DMS53 (cell line): ENCODE data around the gene AMBRA1.

ENCODE experiments used
- DNase-seq: peaks from one replicate; lab custom pipeline; 2025; lab: John Stamatoyannopoulos, UW

Gene AMBRA1

DNA sequence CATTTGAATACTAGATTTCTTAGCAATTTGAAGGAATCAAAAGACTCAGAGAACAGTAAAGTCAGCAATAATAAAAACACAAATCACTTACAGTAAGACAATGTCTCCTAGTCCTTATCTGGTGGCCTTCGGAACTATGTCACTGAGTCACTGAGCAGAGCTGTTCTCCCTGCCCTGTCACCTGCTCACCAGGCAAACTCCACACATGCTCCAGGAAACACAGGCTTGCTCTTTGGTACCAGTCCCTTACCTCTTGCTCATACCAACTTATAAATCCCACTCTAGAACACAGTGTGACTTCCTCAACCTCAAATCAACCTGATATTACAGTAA is 121.2 kb downstream of the AMBRA1 start:
- DNase-seq, result peak; percentile 5

DNA sequence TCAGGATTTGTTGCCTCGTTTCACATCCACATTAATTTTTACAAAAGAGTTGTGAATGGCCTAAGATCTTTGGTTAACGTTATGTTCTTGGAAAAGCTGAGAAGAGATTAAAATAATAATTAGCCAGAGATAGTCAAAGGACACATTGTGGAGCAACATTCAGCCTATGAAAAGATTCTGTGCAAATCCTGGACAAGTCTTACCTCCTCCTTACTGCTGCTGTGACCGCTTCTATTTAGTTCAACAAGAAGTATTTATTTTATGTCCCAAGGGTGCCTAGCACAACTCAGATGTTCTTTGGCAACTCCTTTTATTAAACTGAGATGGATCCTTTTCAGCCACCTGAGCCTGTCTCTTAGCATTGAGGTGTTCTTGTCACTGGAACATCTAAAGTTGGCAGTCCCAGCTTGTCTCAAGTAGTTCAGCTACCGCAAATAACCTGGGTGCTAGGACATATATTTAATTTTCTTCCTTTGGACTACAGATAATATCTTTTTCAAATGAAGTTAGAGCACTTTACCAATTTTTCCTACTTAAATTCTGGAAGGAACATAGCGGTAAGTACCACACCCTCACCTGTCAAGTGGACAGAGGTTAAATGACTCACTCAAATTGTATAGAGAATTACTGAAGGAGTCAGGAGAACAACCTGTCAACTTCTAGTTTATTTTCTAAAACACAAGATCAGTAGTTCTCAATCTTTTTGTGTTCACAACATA is 121.7 kb downstream of the AMBRA1 start:
- DNase-seq, result no peak

DNA sequence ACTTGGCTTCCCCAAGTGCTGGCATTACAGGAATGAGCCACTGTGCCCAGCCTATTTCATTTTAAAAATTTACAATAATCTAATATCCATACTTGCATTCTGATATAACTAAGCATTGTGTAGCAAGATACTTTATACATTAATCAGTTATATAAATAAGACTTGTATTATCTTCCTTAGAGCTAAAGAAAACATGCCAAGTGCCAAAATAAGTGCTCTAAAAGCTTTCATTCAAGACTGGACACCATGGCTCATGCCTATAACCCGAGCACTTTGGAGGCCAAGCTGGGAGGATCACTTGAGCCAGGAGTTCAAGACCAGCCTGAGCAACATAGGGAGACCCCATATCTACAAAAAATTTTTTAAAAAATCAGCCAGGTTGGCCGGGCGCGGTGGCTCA is 123.9 kb downstream of the AMBRA1 start:
- no peak for DNase-seq

DNA sequence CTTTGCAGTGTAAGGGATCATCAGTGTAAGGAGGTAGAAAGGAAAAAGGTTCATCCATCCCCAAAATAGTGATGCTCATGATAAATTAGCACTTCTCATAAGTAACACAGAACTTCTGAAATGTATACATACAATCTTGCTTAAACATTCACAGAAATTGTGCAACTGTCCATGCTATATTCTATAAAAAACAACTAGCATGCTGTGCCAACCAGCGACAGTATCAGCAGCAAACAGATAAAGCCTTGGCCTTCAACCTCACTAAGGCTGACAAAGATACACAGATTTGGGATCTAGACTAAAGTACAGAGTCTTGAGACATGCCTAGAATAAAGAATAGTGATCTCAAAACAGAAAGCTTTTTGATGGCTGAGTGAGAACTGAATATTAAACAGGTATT is 128.1 kb downstream of the AMBRA1 start:
- no peak for DNase-seq

DNA sequence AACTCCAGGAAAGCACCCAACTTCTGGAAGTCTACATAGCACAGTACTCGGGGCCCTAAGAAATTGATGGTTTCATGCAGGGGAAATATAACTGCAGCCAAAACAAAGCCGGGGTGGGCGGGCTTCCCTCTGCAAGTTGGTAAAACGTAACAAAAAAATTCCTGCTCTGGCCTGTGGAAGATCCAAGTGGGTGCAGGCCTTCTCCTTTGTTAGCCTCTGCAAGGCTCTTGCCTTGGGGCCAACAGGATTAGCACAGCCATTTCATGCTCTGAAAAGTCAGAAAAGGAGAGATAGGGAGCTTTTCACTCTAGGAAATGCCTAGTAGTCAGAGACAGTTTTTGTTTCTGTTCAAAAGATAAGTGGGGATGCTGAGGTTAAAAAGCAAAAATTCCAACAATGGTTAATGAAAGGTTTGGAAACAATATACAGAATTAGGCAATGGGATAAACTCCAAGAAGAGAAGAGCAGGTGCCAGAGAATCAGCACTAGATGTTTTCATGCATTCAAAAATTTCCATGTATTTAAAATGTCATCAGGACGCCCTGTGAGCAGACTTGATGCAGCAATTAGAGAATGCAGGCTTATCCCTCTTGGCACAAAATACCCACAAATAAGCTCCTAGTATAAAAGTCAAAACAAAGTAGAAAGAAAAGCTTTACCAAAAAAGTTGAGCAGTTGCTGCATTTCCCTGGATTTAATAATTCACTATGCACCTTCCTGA is 130.0 kb downstream of the AMBRA1 start:
- no peak for DNase-seq

DNA sequence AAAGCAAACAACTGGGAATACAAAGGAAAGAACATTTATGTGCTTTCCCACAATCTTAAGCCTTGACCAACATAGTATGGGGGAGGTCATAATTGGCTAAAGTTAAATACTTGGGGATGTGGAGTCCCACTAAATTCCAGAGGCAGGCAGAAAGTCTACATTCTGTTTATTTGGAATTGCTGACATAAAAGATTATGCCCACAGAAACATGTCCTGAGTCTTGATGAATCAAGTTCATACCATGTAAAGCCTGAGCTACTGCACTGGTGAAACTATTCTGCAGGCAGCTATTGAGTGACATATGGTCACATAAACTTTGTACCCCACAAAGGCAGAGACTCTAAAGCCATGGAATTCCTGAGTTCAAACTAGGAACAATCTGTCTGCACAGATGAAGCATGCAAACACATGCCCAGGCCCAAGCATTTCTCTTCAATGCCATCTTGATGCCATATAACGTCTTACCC is 132.3 kb downstream of the AMBRA1 start:
- no peak for DNase-seq

DNA sequence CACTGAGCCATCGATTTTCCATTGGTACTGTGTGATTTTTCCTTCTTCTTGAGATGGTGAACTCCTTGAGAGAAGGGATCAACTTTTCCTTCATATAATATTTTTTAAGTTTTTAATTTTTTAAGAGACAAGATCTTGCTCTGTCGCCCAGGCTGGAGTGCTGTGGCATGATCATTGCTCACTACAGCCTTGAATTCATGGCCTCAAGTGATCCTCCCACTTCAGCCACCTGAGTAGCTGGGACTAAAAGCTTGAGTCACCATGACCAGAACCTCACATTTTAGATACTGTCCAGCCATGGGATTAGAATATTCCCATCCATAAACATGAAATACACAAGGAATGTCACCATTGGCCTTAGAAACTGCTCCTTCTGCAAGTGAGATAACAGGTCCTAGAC is 135.3 kb downstream of the AMBRA1 start:
- DNase-seq, result no peak

DNA sequence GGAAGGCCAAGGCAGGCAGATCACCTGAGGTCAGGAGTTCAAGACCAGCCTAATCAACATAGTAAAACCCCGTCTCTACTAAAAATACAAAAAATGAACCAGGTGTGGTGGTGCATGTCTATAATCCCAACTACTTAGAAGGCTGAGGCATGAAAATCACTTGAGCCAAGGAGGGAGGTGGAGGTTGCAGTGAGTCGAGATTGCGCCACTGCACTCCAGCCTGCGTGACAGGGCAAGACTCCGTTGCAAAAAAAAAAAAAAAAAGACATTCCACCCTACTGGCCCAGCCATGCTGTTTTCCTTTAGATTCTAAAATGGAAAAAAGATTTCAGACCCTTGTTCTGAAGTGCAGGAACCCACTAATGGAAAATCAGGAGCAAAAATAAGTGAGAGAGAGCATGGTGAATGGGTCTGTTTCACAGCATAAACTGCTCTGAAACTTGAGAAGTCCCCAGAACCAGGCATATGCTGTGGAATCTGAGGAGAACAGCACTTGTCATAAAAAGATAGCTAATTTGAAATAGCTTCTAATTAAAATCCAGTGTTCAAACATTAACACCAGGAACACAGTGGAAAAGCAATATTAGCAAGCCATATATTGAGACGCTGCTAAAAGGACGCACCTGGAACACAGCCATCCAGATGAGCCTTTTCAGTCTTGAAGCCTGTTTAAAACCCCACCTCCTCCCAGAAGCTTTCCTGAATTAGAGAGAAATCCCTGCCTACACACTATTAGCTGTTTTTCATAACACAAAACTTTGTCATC is 136.0 kb downstream of the AMBRA1 start:
- no peak for DNase-seq

DNA sequence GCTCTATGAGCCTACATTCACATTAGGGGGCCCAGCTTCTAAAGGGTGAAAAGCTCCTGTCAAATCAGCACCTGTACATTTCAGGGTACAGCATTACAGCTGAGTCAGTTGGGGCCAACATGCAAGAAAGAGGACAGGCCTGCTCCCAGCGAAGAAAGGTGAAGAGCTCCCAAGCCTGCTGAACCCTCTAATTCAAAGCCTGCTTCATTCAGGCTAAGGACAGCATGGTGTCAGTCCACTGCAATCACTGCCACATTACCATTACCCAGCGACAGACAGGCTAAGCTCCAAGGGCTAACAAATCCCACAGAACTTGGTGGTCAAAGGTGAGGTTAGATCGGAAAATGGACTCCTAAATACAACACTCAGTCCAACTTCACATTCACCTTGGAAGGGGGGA is 136.8 kb downstream of the AMBRA1 start:
- DNase-seq, result no peak

DNA sequence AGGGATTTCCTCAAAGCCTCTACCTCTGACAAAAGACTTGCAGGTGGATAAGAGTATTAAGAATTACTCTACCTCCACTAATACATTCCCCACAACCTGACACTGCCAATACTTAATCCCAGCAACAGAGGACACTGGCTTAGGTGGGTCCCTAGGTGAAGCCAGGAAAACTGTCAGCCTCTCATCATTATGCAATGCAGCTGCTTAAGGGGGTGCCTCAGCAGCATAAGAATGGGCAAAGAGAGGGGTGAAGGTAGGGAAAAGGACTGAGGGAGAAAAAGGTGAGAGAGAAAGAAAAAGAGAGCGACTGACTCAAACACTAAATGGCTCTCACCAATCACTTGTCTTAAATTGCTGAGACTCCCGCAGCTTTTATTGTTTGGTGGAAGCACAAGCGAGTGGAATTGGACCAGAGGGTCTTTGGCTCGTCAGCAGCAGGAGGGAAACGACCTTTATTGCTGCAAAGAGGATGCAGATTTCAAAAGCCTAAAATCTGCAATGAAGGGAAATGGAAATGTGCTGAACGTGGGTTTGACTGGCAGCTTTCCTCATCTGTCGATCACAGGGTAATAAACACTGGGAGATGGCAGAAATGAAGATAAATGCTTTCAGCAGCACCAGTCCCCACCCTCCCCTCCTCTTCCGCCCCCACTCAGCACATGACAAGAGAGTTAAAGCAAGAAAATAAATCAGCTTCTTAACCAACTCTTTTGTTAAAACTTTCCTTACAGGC is 137.4 kb downstream of the AMBRA1 start:
- no peak for DNase-seq

DNA sequence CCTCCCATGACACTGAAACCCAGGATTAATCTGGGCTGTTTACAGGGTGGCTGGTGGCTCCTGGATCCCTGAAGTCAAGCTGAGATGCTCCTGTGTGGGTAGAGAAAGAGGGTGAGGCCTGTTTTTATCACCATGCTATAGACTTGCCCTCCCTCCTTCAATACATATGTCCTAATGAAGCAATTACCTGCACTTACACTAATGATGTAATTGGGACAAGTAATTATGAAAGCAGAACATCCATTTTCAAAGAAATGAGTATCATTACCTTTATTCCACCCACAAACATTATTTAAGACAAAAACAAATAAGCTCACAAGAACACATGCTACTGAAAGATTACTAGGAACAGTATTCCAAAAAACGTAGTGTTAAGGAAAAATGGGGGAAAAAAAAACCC is 138.0 kb downstream of the AMBRA1 start:
- no peak for DNase-seq

DNA sequence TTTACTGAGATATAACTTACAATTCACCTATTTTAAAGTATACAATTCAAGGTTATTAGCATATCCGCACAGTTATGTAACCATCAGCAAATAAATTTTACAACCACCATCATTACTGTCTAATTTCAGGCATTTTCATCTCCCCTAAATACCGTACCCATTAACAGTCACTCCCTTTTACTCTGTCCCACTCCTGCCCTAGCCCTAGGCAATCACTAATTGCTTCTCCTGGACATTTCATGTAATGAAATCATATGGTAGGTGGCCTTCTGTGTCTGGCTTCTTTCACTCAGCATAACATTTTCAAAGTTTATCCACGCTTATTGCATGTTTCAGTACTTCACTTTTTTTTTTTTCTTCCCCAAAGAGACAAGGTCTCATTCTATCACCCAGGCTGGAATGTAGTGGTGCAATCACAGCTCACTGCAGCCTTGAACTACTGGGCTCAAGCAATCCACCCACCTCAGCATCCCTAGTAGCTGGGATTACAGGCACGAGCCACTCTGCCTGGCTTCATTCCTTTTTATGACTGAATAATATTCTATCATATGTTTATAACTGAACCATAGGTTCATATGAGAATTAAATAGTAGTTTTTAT is 140.8 kb downstream of the AMBRA1 start:
- no peak for DNase-seq

DNA sequence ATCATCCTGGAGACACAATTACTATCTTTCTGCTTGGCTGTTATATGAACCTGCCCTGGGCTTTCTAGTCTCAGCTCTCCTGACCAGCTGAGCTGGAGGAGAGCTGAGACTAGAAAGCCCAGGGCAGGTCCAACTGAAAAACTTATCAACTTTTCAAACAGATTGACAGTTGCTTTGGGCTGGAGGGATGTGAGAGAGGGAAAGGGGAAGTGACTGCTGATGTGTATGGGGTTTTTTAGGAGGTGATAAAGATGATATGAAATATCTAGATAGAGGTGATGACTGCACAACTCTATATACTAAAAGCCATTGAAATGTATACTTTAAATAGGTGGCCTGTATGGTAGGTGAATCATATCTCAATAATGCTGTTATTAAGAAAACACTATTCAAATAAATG is 142.1 kb downstream of the AMBRA1 start:
- DNase-seq, result no peak

DNA sequence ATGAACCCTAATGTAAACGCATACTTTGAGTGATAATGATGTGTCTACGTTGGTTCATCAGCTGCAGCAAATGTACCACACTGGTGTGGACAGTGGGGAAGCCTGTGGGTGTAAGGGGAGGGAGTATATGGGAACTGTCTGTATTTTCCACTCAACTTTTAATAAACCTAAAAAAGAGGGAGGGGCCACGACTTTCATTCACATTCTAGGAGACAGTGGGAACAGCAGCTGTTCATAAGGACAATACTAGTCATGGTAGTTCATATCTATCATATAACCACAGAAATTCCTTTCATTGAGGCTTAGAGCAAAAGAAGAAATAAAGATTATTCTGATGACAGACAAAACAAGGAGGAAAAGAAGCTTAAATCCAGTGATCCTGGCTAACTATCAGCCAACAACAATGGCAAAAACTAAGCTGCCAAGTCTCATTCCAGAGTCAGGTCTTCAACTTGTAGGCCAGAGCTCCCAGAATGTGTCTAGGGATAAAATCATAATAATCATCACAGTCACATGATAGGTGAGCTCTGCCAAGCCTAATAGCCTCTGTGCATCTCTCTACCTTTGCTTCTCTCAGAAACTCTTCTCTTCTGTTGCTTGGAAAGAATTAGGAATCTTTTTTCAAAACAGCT is 142.9 kb downstream of the AMBRA1 start:
- DNase-seq, result no peak

DNA sequence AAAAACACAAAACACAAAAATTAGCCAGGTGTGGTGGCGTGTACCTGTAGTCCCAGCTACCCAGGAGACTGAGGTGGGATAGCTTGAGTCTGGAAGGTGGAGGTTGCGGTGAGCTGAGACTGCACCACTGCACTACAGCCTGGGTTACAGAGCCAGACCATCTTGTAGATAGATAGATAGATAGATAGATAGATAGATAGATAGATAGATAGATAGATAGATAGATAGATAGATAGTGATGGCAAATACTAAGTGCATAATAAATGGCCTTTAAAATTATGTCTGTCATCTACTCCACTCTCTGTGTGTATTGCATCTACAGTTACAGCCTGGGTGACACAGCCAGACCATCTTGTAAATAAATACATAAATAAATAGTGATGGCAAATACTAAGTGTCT is 146.3 kb downstream of the AMBRA1 start:
- no peak for DNase-seq

DNA sequence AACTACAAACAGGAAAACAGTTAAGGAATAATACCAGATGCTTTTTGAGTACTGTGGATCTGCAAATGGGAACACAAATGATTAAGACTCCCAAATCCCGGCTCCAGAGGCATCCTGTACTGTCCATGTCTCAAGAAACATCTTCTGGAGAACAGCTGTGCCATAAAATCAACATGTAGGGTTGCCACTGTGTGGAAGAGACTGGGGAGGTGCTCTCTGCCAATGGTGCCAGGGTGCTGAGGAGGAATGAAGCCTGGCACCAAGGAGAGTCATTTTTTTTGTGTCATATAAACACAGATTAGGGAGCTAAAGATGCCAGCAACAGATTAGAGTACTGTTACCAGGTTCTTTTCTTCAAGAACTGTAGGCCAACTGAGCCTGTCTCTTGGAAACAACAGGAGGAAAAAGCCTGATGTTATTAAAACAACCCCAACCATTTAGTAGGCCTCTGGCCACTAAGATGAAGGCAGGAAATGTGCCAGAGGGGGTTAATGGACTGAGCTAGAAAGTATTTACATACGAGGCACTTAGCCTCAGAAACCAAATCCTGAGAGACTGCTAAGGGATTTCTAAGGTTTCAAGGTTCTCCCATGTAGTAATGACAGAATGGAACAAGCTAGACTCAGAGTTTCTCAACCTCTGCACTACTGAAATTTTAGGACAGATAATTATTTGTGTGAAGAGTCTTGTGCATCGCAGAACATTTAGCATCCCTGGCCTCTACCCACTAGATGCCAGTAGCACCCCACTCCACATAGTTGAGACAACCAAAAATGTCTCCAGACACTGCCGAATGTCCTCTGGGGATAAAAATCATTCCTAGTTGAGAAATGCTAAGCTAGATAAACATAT is 147.7 kb downstream of the AMBRA1 start:
- no peak for DNase-seq

DNA sequence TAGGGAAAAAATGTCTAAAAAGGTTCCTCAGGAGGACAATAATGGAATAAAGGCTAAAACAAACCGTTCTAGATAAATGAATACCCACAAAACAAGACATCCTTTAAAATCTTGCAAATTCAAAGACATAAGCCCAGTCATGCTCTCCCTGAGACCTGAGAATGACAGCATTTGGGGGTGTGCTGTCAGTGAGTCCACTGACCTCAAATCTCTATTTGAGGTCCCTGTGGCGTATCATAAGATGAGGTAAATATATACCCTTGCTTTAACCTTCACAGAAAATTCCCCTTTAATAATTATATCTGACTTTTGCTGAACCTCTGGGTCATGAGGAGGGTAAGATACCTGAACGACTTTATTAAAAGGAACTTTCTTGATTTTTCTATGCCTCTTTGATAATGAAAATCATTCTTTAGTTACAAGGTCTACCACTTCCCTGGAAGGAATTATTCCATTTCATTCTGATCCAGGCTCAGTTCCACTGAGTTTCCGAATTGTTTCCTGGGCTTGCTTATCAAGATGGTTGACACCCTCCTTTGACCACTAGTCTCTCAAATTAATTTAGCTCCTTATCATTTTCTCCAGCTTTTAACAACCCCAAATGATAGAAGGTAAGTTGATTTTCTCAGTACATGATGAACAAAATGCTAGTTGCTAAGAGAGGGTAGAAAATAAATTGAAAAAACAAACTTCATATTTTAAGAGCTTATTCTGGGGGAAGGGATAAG is 148.5 kb downstream of the AMBRA1 start:
- DNase-seq, result no peak

DNA sequence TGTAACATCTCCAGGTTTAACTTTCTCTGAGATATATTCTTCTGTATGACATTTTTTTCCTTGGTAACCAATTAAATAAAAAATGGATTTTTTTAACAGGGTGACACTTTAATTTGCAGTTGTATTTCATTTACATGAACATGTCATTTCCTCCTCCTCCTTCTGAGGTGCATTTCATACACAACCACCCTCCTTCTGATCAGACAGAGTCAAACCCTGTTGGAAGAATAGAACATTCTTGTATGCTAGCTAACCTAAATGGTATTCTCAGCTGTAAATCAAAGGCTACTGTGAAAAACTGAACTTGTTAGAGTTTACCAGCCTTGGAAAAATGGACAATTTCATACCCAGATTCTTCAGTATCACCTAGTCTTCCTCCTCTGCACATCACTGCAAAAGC is 149.5 kb downstream of the AMBRA1 start:
- no peak for DNase-seq

DNA sequence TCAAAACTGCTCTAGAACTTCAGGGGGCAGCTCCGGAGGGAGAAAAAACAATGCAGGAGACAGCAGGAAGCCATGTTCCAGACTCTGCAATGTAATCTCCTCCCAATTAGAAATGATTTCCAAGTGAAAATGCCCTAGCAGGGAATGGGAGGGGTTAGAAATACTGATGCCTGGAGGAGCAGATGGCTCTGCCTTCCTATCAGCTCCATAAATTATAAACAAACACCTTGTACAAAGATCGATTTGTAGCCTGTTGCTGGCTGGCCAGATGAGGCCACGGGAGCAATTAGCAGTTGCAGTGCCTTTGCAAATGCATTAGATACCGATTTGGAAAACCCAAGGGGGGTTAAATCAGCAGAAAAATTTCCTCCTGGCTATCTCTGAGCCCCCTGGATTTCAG is 155.6 kb downstream of the AMBRA1 start:
- DNase-seq, result no peak

DNA sequence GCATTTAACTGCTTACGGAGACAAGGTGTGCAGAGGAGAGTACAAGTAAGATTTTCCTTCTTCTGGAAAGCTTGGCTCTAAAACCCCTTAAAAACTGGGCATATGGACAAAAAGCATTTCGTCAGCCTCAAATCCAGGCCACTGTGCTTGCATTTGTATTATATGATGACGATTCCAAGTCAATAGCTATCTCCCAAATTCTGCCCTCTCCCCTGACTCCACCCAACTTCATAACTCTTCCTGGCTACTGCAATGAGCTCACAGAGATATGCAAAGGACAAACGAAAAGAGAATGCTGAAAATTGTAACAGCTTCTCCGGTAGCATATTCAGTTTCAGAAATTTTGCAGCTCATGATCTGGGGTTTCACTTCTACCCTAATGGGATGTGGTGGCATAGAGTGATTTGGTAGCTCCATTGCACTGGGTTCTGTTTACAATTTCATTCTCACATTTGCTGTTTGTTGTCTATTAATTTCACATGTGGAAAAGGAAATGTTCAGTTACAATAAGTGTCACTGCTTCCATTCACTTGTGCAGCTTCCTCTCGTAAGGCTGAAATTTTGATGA is 156.6 kb downstream of the AMBRA1 start:
- DNase-seq, result no peak
